Hepatocyte (in vitro differentiated cells): ENCODE measurements around the gene FOSL2. TPM values are rescaled to one million over a fixed set of nuclear protein-coding genes. Genes with fewer than 3 reads are reported as not detected.

Source experiments
- DNase-seq: peaks from one replicate; pipeline ENCODE4 v3.0.0-alpha.2; 2016; ENCODE audit warnings: low spot score
- H2AFZ ChIP-seq: fragments of 200-600 bp; sonication (generic); 2 replicates; pipeline ENCODE4 v1.6.0; 2016; ENCODE audit warnings: antibody characterized with exemption, mild to moderate bottlenecking
- H3K27ac ChIP-seq: fragments of 200-600 bp; sonication (generic); 2 replicates; pipeline ENCODE4 v1.5.1; 2016; ENCODE audit warnings: mild to moderate bottlenecking
- H3K27me3 ChIP-seq: fragments of 200-600 bp; sonication (generic); 2 replicates; pipeline ENCODE4 v1.6.1; 2016
- H3K36me3 ChIP-seq: fragments of 200-600 bp; sonication (generic); replicated peaks from 2 replicates; pipeline ENCODE4 v1.5.1; 2016; ENCODE audit warnings: low read depth; ENCODE audit not compliant: insufficient read depth
- H3K4me1 ChIP-seq: fragments of 200-600 bp; sonication (generic); 2 replicates; pipeline ENCODE4 v1.5.1; 2016; ENCODE audit warnings: mild to moderate bottlenecking, moderate library complexity; ENCODE audit not compliant: insufficient read depth
- H3K4me2 ChIP-seq: fragments of 200-600 bp; sonication (generic); 2 replicates; pipeline ENCODE4 v1.6.0; 2016
- H3K4me3 ChIP-seq: fragments of 200-600 bp; sonication (generic); 2 replicates; pipeline ENCODE4 v1.5.1; 2016; ENCODE audit warnings: mild to moderate bottlenecking
- H3K79me2 ChIP-seq: fragments of 200-600 bp; sonication (generic); 2 replicates; pipeline ENCODE4 v1.6.0; 2017; ENCODE audit warnings: mild to moderate bottlenecking
- H3K9me2 ChIP-seq: fragments of 200-600 bp; sonication (generic); replicated peaks from 2 replicates; pipeline ENCODE4 v1.6.0; 2017; ENCODE audit warnings: mild to moderate bottlenecking; ENCODE audit not compliant: insufficient read depth
- H3K9me3 ChIP-seq: fragments of 200-600 bp; sonication (generic); 2 replicates; pipeline ENCODE4 v1.5.1; 2016; ENCODE audit warnings: low read depth, mild to moderate bottlenecking
- H4K20me1 ChIP-seq: fragments of 200-600 bp; sonication (generic); 2 replicates; pipeline ENCODE4 v1.6.0; 2016; ENCODE audit warnings: mild to moderate bottlenecking; ENCODE audit not compliant: insufficient read depth, poor library complexity, severe bottlenecking
- EZH2 ChIP-seq: fragments of 200-600 bp; sonication (generic); IDR thresholded peaks from 2 replicates; pipeline ENCODE4 v1.6.1; 2016; ENCODE audit warnings: antibody characterized with exemption, mild to moderate bottlenecking, borderline replicate concordance
- EZH2phosphoT487 ChIP-seq: fragments of 200-600 bp; sonication (generic); IDR thresholded peaks from one replicate; pipeline ENCODE4 v1.6.1; 2018; ENCODE audit warnings: antibody characterized with exemption, mild to moderate bottlenecking, low read depth, moderate library complexity; ENCODE audit not compliant: unreplicated experiment, severe bottlenecking
- WGBS: methylation state at CpG from one replicate; pipeline ENCODE4 v1.1.6; 2016; ENCODE audit warnings: low lambda C conversion rate; ENCODE audit errors: missing lambda C conversion rate; 5-methylcytosine and 5-hydroxymethylcytosine counted together
- polyA plus RNA-seq: library from polyadenylated mRNA; unstranded; fragments of >200 nt; fragmentation: Nextera tagmentation; extraction: Ambion mirVana; gene quantifications from 2 replicates; pipeline ENCODE4 v1.2.1, GENCODE V29; 2016
- total RNA-seq: library from RNA; depleted of rRNA; stranded (reverse); fragments of >200 nt; gene quantifications from 2 replicates; pipeline ENCODE4 v1.2.3, GENCODE V29; 2014
- TF ChIP-seq, protein P1 (sequence below): fragments of 200-600 bp; sonication (generic); IDR thresholded peaks from 2 replicates; pipeline ENCODE4 v1.5.1; 2016; ENCODE audit warnings: antibody characterized with exemption, mild to moderate bottlenecking; ENCODE audit not compliant: poor library complexity

The FOSL2 gene
- total and polyA plus RNA-seq, 2 experiments from 2014 or later = 91.1 to 148 TPM

GRCh38 chr2:28401948-28402550 is 9.4 kb downstream of the FOSL2 start:
- peak overlapping the region; percentile 71 for H3K4me2 ChIP-seq
- DNase-seq = no peak
- H3K9me3 ChIP-seq = no peaks in the 10 kb centered on the region
- H3K9me2 ChIP-seq = no peaks in the 10 kb centered on the region
- H3K79me2 ChIP-seq = peaks cover 100% of the 10 kb centered on the region
- H3K36me3 ChIP-seq = no peaks in the 10 kb centered on the region
- H2AFZ ChIP-seq = no peak overlapping the region
- WGBS = 92% methylated on average over 6 of the region's 6 CpGs
- H3K27me3 ChIP-seq = no peaks in the 10 kb centered on the region
- TF ChIP-seq EZH2 (no peak), EZH2phosphoT487 (no peak)
- TF ChIP-seq, protein P1, sequence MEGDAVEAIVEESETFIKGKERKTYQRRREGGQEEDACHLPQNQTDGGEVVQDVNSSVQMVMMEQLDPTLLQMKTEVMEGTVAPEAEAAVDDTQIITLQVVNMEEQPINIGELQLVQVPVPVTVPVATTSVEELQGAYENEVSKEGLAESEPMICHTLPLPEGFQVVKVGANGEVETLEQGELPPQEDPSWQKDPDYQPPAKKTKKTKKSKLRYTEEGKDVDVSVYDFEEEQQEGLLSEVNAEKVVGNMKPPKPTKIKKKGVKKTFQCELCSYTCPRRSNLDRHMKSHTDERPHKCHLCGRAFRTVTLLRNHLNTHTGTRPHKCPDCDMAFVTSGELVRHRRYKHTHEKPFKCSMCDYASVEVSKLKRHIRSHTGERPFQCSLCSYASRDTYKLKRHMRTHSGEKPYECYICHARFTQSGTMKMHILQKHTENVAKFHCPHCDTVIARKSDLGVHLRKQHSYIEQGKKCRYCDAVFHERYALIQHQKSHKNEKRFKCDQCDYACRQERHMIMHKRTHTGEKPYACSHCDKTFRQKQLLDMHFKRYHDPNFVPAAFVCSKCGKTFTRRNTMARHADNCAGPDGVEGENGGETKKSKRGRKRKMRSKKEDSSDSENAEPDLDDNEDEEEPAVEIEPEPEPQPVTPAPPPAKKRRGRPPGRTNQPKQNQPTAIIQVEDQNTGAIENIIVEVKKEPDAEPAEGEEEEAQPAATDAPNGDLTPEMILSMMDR = no peak
- H3K27ac ChIP-seq = no peak overlapping the region
- H3K4me3 ChIP-seq = no peak overlapping the region
- peaks cover 48% of the 10 kb centered on the region for H3K4me1 ChIP-seq
- peaks cover 100% of the 10 kb centered on the region for H4K20me1 ChIP-seq

DNA sequence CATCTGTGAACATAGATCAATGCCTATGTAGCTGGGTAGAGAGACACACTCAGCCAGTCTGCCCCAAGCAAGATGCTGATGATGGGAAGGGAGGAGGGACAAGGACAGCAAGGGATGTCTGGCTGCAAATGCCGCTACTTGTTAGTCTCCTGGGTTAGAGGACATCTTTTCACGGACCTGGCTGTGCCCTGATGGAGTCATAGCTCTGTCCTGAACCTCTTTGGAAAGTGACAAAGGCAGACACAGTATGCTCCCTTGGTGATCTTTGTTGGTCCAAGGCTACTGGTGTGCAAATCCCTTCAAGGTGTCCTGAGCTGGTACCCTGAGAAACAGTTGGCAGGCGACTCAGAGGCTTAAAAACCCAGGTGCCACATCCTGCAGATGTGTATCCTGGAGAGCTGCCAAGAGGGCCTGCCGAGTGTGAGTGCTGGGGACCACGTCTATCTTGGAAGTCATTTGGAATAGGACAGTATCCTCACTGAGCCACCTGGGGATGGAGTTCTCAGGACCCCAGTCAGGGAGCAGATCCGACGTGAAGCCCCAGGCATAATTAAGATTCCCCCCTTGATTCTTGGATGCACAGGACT is 10.8 kb downstream of the FOSL2 start:
- peaks cover 100% of the 10 kb centered on the region for H4K20me1 ChIP-seq
- peaks cover 41% of the 10 kb centered on the region for H3K4me1 ChIP-seq
- peaks cover 100% of the 10 kb centered on the region for H3K79me2 ChIP-seq

GRCh38 chr2:28404086-28404485 is 11.4 kb downstream of the FOSL2 start:
- no peak for DNase-seq
- 93% methylated on average over 11 of the region's 11 CpGs for WGBS
- Histone ChIP-seq H4K20me1 (peaks cover 100% of the 10 kb centered on the region), H3K9me3 (no peaks in the 10 kb centered on the region), H3K27ac (peak overlapping the region; percentile 31), H3K4me3 (no peak overlapping the region), H3K27me3 (no peaks in the 10 kb centered on the region), H3K4me2 (no peak overlapping the region), H3K36me3 (no peaks in the 10 kb centered on the region), H2AFZ (no peak overlapping the region), H3K4me1 (peaks cover 35% of the 10 kb centered on the region), H3K9me2 (no peaks in the 10 kb centered on the region), H3K79me2 (peaks cover 100% of the 10 kb centered on the region)
- TF ChIP-seq EZH2phosphoT487 (no peak), EZH2 (no peak)
- TF ChIP-seq, protein P1 = no peak

More for the DNA sequence above, 10.8 kb downstream of the FOSL2 start:
- no peak for DNase-seq
- 75% methylated on average over 7 of the region's 7 CpGs for WGBS
- no peak overlapping the region for H2AFZ ChIP-seq
- H3K4me2 ChIP-seq = peak overlapping the region; percentile 71
- TF ChIP-seq EZH2phosphoT487 (no peak), EZH2 (no peak)
- TF ChIP-seq, protein P1 = no peak
- H3K36me3 ChIP-seq = no peaks in the 10 kb centered on the region
- no peak overlapping the region for H3K4me3 ChIP-seq
- no peaks in the 10 kb centered on the region for H3K9me2 ChIP-seq
- no peak overlapping the region for H3K27ac ChIP-seq
- no peaks in the 10 kb centered on the region for H3K27me3 ChIP-seq
- H3K9me3 ChIP-seq = no peaks in the 10 kb centered on the region
